Measurements from ENCODE around the gene CSF2RB. TPM values are rescaled to one million over a fixed set of nuclear protein-coding genes. Genes with fewer than 3 reads are reported as not detected.

Gene CSF2RB
- total RNA-seq (2014; rRNA removed; shearing (Covaris generic)), result not detected in 2 replicates

DNA sequence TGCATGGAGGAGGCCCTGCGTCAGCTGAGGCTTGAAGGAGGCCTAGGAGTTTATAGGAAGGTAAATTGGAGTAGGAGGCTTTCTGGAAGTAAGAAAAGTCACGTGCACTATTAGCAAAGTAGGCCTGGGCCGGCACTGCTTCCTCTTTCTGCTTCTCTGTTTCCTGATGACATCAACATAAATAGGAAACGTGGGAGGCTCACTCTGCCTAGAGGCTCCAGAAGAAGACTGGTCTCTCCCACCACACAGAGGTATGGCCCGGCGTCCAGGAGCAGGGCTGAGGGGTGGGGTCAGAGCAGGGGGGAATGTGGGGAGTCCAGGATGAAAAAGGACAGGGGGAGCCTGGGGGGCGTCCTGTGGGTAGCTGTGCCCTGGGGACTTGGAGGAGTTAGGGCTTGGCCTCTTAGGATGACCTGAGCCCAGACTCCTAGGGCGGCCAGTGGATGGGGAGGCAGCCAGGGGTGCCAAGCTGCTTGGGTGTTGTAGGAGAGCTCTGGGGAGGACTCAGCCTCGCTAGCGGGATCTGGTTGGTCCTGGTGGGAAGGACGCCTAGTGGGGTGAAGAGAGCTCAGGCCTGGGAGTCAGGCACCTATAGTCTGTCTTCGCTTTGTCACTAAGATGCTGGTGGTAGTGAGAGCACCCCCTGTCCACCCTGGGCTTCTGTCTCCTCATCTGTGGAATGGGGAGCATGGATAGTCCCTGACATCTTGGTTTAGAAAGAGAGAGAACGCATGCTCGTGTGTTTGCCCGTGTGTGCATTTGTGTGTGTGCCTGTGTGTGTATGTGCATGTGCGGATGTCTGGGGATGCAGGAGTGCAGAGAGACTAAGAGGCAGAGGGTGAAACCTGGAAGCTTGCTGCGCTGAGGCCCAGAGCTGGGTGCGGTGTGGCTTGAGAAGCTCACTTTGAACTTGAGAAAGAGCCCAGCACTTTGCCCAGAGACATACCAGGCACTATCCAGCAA is at the start of gene CSF2RB:
Gene CSF2RB, plus strand, starts transcription at position 202 of the 963 bp plus-strand sequence. CDS start 8,580 bp downstream, outside the sequence.
- DNase-seq (ENCODE audit: low spot score), result no peak

GRCh38 chr22:36863979-36864378 is 49.4 kb upstream of the CSF2RB start:
- DNase-seq (ENCODE audit: low spot score), result no peak

DNA sequence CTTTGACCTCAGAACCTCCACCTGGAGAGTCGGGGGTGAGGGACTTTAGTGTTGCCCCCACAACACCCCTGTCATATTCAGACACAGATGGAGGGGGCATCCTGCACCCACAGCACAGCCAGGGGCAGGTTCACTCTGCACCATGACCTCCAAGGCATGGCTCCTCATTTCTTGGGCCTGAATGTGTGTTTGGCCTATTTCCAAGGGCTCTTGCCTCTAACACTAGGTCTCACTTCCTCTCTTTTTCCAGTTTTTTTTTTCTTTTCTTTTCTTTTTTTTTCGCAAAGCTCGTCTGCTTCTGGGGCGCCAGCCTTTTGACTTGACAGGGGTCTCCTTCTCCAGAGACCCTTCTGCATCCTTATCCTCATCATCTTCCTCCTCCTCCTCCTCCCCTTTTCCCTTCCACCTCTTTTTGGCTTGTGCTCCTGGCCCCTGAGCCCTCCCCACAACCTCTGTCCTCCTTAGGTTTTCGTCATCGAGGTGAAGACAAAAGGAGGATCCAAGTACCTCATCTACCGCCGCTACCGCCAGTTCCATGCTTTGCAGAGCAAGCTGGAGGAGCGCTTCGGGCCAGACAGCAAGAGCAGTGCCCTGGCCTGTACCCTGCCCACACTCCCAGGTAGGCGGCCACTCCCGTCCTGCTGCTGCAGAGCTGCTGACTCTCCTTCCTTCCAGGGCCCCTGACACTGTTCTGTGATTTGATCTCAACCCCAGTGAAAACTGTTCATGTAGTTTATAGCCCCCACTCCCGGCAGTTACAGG is 48.8 kb upstream of the CSF2RB start:
- no peak for DNase-seq (ENCODE audit: low spot score)

DNA sequence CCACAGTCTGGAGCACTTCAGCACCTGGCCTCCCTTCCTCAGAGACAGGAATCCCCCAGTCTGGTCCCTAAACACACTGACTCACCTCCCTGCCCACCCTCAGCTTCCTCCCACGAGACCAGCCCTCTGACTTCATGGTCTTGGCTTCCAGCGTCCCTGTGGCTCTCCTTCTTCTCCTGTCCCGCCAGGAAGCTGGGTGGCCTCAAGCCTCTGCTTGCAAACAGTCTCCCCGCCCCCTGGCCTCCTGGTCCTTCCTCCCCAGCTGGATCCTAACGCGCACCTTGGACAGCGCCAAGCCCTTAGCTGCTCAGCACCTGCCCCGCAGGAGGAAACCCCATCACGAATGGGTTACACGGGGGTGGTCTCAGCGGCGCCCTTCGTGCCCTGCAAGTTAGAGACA is 48.1 kb upstream of the CSF2RB start:
- no peak for DNase-seq (ENCODE audit: low spot score)

DNA sequence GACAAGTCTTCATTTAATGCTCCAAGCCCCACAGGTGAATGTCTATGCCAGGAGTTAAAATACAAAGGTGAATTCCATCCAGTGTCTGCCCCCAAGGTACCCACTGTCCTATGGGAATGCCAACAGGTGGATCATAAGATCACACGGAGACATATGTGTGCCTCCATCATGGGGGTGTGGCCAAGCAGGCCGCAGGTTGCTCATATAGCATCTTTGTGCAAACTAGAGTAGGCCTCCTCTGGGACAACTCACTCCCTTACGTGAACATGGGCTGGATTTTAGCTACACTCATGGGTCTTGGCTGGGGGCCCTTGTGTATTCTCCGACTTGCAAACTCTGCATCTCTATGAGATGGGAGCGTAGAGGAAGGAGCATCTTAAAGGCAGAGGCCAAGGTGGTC is 45.7 kb upstream of the CSF2RB start:
- no peak for DNase-seq (ENCODE audit: low spot score)

GRCh38 chr22:36868546-36869181 is 44.8 kb upstream of the CSF2RB start:
- no peak for DNase-seq (ENCODE audit: low spot score)

GRCh38 chr22:36870250-36870649 is 43.2 kb upstream of the CSF2RB start:
- no peak for DNase-seq (ENCODE audit: low spot score)

- no peak for DNase-seq (ENCODE audit: low spot score)
Observed at GRCh38 chr22:36871669-36872081, 41.8 kb upstream of the CSF2RB start.

GRCh38 chr22:36872084-36872483 is 41.3 kb upstream of the CSF2RB start:
- no peak for DNase-seq (ENCODE audit: low spot score)

GRCh38 chr22:36872866-36873498 is 40.4 kb upstream of the CSF2RB start:
- no peak for DNase-seq (ENCODE audit: low spot score)

DNA sequence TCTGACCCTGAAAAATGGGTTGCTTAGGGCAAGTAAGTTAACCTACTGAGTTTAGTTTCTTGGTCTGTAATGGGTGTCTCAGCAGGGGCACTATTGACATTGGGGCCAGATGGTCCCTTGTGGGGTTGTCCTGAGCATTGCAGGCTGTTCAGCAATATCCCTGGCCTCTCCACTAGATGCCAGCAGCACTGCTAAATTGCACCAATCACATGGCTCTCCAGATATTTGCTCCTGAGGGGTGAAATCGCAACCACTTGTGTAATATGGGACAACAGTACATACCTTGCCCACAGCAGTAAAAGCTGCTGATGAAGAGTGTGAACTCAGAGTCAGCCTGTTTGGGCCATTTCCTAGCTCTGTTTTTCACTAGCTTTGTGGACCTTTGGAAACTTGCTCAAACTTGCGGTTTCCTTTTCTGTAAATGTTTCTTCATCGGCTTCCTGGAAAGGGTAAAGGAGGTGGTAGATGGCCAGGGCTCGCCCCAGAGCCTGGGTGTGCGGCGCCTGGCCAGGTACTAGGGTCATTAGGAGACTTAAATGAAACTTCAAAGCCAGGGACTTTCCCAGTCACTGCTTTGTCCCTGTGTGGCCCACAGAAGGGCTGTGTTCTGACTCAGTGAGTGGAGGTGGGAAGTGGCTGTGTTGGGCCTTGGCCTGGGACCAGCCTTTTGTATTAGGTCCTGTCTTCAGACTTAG is 39.7 kb upstream of the CSF2RB start:
- peak; percentile 59 for DNase-seq (ENCODE audit: low spot score)

GRCh38 chr22:36874309-36874696 is 39.1 kb upstream of the CSF2RB start:
- DNase-seq (ENCODE audit: low spot score), result no peak

DNA sequence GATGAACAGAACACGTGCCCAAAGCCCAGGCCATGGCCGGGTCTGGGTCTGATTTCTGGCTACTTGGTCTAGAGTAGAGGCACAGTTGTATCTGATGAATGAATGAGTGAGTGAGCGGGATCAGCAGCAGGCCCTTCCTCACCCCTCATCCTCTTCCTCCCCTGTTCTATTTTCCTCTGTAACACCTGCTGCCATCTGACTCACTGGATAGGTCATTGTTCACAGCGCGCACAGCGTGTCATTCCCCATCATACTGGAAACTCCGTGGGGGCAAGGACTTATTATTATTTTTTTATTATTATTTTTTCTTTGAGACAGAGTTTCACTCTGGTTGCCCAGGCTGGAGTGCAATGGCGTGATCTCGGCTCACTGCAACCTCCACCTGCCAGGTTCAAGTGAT is 38.7 kb upstream of the CSF2RB start:
- no peak for DNase-seq (ENCODE audit: low spot score)

DNA sequence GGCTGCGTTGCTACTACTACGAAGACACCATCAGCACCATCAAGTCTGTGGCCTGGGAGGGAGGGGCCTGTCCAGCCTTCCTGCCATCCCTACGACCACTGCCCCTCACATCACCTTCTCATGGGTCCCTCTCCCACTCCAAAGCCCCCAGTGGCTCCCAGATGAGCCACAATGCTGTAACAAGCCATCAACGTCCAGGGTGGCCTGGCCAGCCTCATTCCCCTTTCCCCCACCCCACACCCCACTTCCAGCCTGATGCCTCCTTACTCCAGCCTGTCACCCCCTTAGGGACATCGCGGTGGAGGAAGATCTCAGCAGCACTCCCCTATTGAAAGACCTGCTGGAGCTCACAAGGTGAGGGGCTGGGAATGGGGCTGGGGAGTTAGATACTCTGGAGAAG is 37.7 kb upstream of the CSF2RB start:
- DNase-seq (ENCODE audit: low spot score), result no peak

- DNase-seq (ENCODE audit: low spot score), result no peak
Observed at GRCh38 chr22:36879775-36880174, 33.7 kb upstream of the CSF2RB start.

- no peak for DNase-seq (ENCODE audit: low spot score)
Observed at GRCh38 chr22:36881504-36882245, 31.8 kb upstream of the CSF2RB start.

- DNase-seq (ENCODE audit: low spot score), result no peak
Observed at GRCh38 chr22:36884349-36885158, 28.9 kb upstream of the CSF2RB start.

- no peak for DNase-seq (ENCODE audit: low spot score)
Observed at GRCh38 chr22:36885474-36885873, 28.0 kb upstream of the CSF2RB start.

DNA sequence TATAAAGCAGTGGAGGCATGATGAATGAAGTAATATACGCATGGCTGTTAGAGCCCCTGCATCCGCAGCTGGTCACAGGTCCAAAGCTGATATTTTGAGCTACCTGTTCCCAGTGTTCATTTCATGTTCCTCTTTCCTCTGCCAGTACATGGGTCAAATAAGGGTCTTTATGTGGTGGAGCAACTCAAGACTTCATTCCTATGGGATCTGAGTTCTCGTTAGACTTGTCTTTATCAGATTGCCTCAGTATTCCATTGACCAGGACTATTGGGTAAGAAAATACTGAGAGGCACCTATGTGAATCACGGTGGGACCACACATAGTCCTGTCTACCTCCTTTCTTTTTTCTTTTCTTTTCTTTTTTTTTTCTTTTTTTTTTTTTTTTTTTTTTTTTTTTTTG is 27.4 kb upstream of the CSF2RB start:
- DNase-seq (ENCODE audit: low spot score), result no peak

DNA sequence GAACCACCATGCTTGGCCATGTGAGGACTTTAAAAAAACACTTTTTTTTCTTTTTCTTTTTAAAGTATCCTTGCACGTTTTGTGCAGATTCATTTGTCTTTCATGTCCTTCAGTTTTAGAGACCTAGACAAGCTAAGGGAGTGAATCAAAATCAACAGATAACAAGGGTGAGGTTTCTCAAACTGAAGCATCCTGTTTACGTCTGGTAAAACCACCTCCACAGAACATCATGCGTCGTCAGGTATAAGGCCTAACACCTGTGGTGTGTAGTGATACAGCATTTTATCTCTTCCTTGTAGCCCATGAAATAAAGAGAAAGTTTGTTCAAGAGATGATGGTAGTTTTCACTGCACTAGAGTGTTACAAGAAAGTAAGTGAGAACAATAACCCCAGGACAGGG is 26.3 kb upstream of the CSF2RB start:
- DNase-seq (ENCODE audit: low spot score), result no peak
